Ovary (tissue), 9 donors: ENCODE results near the gene ITSN1. TPM values are rescaled to one million over a fixed set of nuclear protein-coding genes. Genes with fewer than 3 reads are reported as not detected.

Experiments used
- DNase-seq, 5 donors: peaks; one replicate each; pipeline ENCODE4 v3.0.0-alpha.2; 2019 to 2020
- H3K27ac ChIP-seq, 2 donors: fragments of 200-600 bp; one replicate each; pipeline versions ENCODE4 v1.5.1 to v1.8.0; 2019 to 2022
- H3K27me3 ChIP-seq: fragments of 200-600 bp; one replicate; pipeline ENCODE4 v1.8.0; 2022
- H3K36me3 ChIP-seq: fragments of 200-600 bp; sonication (generic); one replicate; pipeline ENCODE4 v1.5.1; 2019
- H3K4me1 ChIP-seq: one replicate; pipeline ENCODE4 v1.8.1; 2013; ENCODE audit warnings: mild to moderate bottlenecking, moderate library complexity; ENCODE audit not compliant: insufficient read depth
- H3K4me3 ChIP-seq: fragments of 200-600 bp; sonication (generic); one replicate; pipeline ENCODE4 v1.5.1; 2017
- H3K9me3 ChIP-seq, 2 donors: fragments of 200-600 bp in 1 of 2; sonication (generic) in 1 of 2; one replicate each; pipeline versions ENCODE4 v1.5.1 to v1.8.1; 2013 to 2019; ENCODE audit warnings: mild to moderate bottlenecking in 1 of 2, moderate library complexity in 1 of 2
- EP300 ChIP-seq: sonication (generic); formaldehyde crosslinking; IDR thresholded peaks from one replicate; pipeline ENCODE4 v1.6.1; 2017; ENCODE audit warnings: antibody characterized with exemption
- POLR2A ChIP-seq: fragments of 450-650 bp; IDR thresholded peaks from one replicate; pipeline ENCODE4 v1.6.1; 2017; ENCODE audit warnings: antibody characterized with exemption, mild to moderate bottlenecking, moderate library complexity
- WGBS, 3 donors: extraction: QIAGEN DNeasy Blood & Tissue Kit in 1 of 3; methylation state at CpG; one replicate each; pipeline versions ENCODE4 v1.1.5 to v1.1.7; 2013 to 2017; 5-methylcytosine and 5-hydroxymethylcytosine counted together
- intact Hi-C, 4 donors: fragments of 100-400 bp; cut with DNase I; formaldehyde crosslinking; loops; one replicate each; pipeline versions ENCODE4 v1.11.0 to v1.15.1; 2022 to 2023
- polyA plus RNA-seq, 2 donors: library from polyadenylated mRNA; stranded (reverse); fragments of 200-250 nt in 1 of 2; fragments of 350-450 nt in 1 of 2; fragmentation: Illumina TruSeq in 1 of 2; extraction: RNeasy Lipid Tissue Mini Kit (QIAGEN cat#74804) in 1 of 2; gene quantifications; one replicate each; pipeline ENCODE4 v1.2.3, GENCODE V29; 2013 to 2014
- total RNA-seq, 7 donors: library from RNA; depleted of rRNA in 2 of 7; stranded (reverse); fragments of >200 nt in 2 of 7; fragmentation: NEBNext Ultra II Directional in 3 of 7; extraction: Animal tissue kit (Norgen Biotek cat#: 25700) in 3 of 7; gene quantifications; one replicate each; pipeline versions ENCODE4 v1.1.0 to v1.2.4, GENCODE V29; 2016 to 2023
- TF ChIP-seq, protein P1 (sequence below), 3 donors: fragments of 450-650 bp in 2 of 3; fragments of 200-600 bp in 1 of 3; IDR thresholded peaks; one replicate each; pipeline versions ENCODE4 v1.5.1 to v1.8.0; 2016 to 2022; ENCODE audit warnings: antibody characterized with exemption in 3 of 3, mild to moderate bottlenecking in 1 of 3
- donor health status: DM: no; HTN: no; CAD: no; lungs with moderate emphysema.
- donor health status: DM: no; HTN: no; CAD: no.
- donor health status: Bipolar disorder and iron deficiency.
- donor health status: DM: yes; HTN: yes; CAD: no.
- donor health status: DM: no; HTN: no; CAD: no.
- donor health status: DM: yes; HTN: yes; CAD: no.

Gene ITSN1
- total and polyA plus RNA-seq, 9 donors = 22.6 to 61.3 (median 36.4) TPM

DNA sequence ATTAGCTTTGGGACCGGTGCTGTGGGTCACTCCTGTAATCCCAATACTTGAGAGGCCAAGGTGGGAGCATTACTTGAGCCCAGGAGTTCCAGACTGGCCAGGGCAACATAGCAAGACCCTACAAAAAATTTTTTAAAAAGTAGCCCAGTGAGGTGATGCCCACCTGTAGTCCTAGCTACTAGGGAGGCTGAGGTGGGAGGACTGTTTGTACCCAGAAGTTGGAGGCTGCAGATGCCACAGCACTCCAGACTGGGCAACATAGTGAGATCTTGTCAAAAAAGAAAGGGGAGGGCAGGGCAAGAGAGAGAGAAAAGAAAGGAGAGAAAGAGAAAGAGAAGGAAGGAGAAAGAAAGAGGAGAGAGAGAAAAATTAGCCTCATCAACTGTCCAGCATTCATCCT is 6.3 kb downstream of the ITSN1 start:
- H3K4me1 ChIP-seq = peaks cover 25% of the 10 kb centered on the region
- intact Hi-C loops = loop anchor here (10.0 kb wide), 2 partner anchors 56 to 246 kb away; no protein-coding TSS in a partner anchor

DNA sequence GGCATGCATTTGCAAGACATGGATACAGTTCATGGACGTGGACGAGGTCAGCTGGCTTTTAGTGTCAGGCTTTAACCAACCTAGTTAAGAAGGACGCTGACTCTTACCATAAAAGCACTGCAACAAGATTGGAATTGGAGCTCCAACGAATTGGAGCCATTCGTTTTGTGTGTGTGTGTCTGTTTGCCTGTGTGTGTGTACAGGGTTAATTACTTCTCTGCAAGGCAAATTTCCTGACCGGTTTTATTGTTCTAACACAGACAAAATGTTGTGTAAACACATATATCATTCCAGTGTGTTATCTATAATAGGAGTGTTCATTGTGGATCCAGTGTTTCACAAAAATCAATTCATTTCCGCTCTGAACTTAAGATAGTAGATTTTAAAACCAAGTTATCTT is 7.9 kb downstream of the ITSN1 start:
- Histone ChIP-seq H3K4me1 (peaks cover 22% of the 10 kb centered on the region), H3K4me3 (no peak overlapping the region), H3K36me3 (no peaks in the 10 kb centered on the region), H3K27ac (no peak overlapping the region), H3K27me3 (no peaks in the 10 kb centered on the region), H3K9me3 (no peaks in the 10 kb centered on the region)
- TF ChIP-seq POLR2A (no peak), EP300 (no peak)
- TF ChIP-seq, protein P1, sequence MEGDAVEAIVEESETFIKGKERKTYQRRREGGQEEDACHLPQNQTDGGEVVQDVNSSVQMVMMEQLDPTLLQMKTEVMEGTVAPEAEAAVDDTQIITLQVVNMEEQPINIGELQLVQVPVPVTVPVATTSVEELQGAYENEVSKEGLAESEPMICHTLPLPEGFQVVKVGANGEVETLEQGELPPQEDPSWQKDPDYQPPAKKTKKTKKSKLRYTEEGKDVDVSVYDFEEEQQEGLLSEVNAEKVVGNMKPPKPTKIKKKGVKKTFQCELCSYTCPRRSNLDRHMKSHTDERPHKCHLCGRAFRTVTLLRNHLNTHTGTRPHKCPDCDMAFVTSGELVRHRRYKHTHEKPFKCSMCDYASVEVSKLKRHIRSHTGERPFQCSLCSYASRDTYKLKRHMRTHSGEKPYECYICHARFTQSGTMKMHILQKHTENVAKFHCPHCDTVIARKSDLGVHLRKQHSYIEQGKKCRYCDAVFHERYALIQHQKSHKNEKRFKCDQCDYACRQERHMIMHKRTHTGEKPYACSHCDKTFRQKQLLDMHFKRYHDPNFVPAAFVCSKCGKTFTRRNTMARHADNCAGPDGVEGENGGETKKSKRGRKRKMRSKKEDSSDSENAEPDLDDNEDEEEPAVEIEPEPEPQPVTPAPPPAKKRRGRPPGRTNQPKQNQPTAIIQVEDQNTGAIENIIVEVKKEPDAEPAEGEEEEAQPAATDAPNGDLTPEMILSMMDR (IDR thresholded peaks at IDR 0.05) = no peak
- intact Hi-C loops = no loop called here
- no peak for DNase-seq
- 45 to 52% (median 45%) methylated on average over 7 of the region's 7 CpGs for WGBS, 3 donors

More for the DNA sequence above, 6.3 kb downstream of the ITSN1 start:
- H3K27ac ChIP-seq = no peak overlapping the region
- no peaks in the 10 kb centered on the region for H3K9me3 ChIP-seq
- DNase-seq = no peak
- 93 to 97% (median 96%) methylated on average over 1 of the region's 1 CpG for WGBS, 3 donors
- no peaks in the 10 kb centered on the region for H3K27me3 ChIP-seq
- no peaks in the 10 kb centered on the region for H3K36me3 ChIP-seq
- no peak for TF ChIP-seq POLR2A
- TF ChIP-seq EP300 = no peak
- TF ChIP-seq, protein P1 (IDR thresholded peaks at IDR 0.05) = no peak
- H3K4me3 ChIP-seq = no peak overlapping the region

DNA sequence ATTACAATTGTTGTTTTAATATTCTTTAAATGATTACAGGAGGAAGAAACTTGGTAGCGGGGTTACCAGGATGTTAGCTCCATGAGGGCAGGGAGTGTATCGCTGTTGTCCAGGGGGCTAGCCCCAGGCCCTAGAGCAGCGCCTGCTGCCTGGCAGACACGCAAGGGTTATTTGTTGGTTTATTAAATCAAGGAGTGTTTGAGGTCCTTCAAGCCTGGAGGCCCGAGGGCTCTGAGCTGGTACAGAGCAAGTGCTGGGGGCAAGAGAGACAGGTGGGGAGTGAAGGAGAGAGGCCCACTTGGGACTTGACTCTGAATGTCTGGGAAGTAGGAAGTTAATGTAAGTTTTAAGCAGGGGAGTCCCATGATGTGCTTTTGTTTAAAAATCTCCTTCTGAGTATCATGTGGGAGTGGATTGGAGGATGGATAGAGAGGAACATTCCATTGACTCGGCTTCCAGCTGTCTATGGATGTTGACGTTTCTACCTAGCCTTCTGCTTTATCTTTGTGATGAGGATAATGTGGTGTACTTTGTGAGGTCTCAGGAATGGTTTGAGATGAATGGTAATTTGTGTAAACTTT is 8.7 kb downstream of the ITSN1 start:
- TF ChIP-seq, protein P1 (IDR thresholded peaks at IDR 0.05) = no peak
- no peak for TF ChIP-seq POLR2A
- no peak for TF ChIP-seq EP300
- H3K36me3 ChIP-seq = no peaks in the 10 kb centered on the region
- no peaks in the 10 kb centered on the region for H3K9me3 ChIP-seq
- DNase-seq = no peak
- no peak overlapping the region for H3K27ac ChIP-seq
- intact Hi-C loops = no loop called here
- 47 to 60% (median 52%) methylated on average over 7 of the region's 7 CpGs for WGBS, 3 donors
- no peaks in the 10 kb centered on the region for H3K27me3 ChIP-seq
- H3K4me3 ChIP-seq = no peak overlapping the region
- H3K4me1 ChIP-seq = peaks cover 22% of the 10 kb centered on the region

DNA sequence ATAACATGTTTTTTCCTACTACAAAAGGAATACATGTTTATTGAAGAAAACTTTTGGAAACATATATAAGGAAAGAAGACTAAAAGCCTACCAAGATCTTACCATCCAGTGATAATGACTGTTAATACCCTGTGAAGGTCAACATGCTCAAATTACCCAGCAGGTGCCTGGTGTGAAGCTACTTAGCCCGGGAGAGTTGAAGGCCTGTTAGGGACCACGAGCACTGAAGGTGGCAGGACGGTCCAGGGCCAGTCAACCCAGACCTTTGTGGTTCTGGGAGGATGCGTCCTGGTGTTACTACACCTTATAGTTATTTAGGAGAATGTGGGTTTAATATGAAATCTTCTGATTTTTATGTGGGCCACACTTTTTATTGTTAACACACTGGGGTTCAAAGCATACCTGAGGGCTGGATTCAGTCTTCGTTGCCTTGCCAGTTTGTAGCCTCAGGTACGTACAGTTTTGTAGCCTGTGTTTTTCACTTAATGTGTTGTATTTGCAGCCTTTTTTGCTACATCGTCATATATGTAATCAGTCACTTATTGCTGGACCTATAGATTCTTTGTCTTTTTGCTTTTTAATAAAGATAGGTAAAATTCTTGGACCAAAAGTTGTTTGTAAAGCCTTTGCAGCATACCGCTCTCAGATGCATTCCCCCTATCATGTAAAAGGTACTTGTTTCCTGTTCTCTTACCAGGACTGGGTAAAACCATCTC is 9.8 kb downstream of the ITSN1 start:
- H3K9me3 ChIP-seq = no peaks in the 10 kb centered on the region
- intact Hi-C loops = no loop called here
- no peak for DNase-seq
- H3K4me3 ChIP-seq = no peak overlapping the region
- peaks cover 24% of the 10 kb centered on the region for H3K4me1 ChIP-seq
- WGBS, 3 donors = 89 to 94% (median 92%) methylated on average over 8 of the region's 8 CpGs
- no peaks in the 10 kb centered on the region for H3K36me3 ChIP-seq
- no peaks in the 10 kb centered on the region for H3K27me3 ChIP-seq
- no peak for TF ChIP-seq POLR2A
- no peak for TF ChIP-seq EP300
- TF ChIP-seq, protein P1 (IDR thresholded peaks at IDR 0.05) = no peak
- H3K27ac ChIP-seq = no peak overlapping the region
